HEK293T (cell line): ENCODE measurements around the gene PLXND1.

Experiments used
- CTCF ChIA-PET: fragments of 350-600 bp; formaldehyde crosslinking; extraction: SDS; loops from one replicate; lab custom pipeline; 2021; ENCODE audit warnings: antibody characterized with exemption, inconsistent platforms; lab: Yijun Ruan, JAX
- POLR2A ChIA-PET: fragments of 350-600 bp; formaldehyde crosslinking; extraction: SDS; loops from one replicate; lab custom pipeline; 2020; ENCODE audit warnings: antibody characterized with exemption, inconsistent platforms; lab: Yijun Ruan, JAX
- DNase-seq: peaks from one replicate; pipeline ENCODE4 v3.0.0; 2012; ENCODE audit warnings: mixed read lengths; ENCODE audit errors: extremely low spot score
- ARNT ChIP-seq: fragments of 450-650 bp; IDR thresholded peaks from 2 replicates; pipeline ENCODE4 v1.6.1; 2017; ENCODE audit warnings: mild to moderate bottlenecking
- BHLHE40 ChIP-seq: fragments of 450-650 bp; IDR thresholded peaks from 2 replicates; pipeline ENCODE4 v1.6.1; 2016; ENCODE audit warnings: mild to moderate bottlenecking, moderate library complexity, borderline replicate concordance
- CTBP1 ChIP-seq: fragments of 450-650 bp; IDR thresholded peaks from 2 replicates; pipeline ENCODE4 v1.6.1; 2016; ENCODE audit warnings: borderline replicate concordance
- ELF4 ChIP-seq: fragments of 450-650 bp; IDR thresholded peaks from 2 replicates; pipeline ENCODE4 v1.6.1; 2017; ENCODE audit warnings: antibody characterized with exemption
- FOXA1 ChIP-seq: fragments of 450-650 bp; IDR thresholded peaks from 2 replicates; pipeline ENCODE4 v1.6.1; 2016; ENCODE audit warnings: mild to moderate bottlenecking
- FOXK2 ChIP-seq: fragments of 450-650 bp; IDR thresholded peaks from 2 replicates; pipeline ENCODE4 v1.6.1; 2016; ENCODE audit warnings: mild to moderate bottlenecking
- FOXM1 ChIP-seq: fragments of 450-650 bp; IDR thresholded peaks from 2 replicates; pipeline ENCODE4 v1.6.1; 2017; ENCODE audit warnings: mild to moderate bottlenecking, borderline replicate concordance
- HDGF ChIP-seq: fragments of 450-650 bp; IDR thresholded peaks from 2 replicates; pipeline ENCODE4 v1.6.1; 2017; ENCODE audit warnings: antibody characterized with exemption, borderline replicate concordance
- L3MBTL2 ChIP-seq: fragments of 450-650 bp; conservative IDR thresholded peaks from 2 replicates; pipeline ENCODE4 v1.6.1; 2016; ENCODE audit warnings: mild to moderate bottlenecking
- LEF1 ChIP-seq: fragments of 450-650 bp; IDR thresholded peaks from 2 replicates; pipeline ENCODE4 v1.6.1; 2017; ENCODE audit warnings: mild to moderate bottlenecking, borderline replicate concordance
- NFRKB ChIP-seq: fragments of 450-650 bp; IDR thresholded peaks from 2 replicates; pipeline ENCODE4 v1.6.1; 2016; ENCODE audit warnings: mild to moderate bottlenecking, moderate library complexity
- SP1 ChIP-seq: fragments of 450-650 bp; IDR thresholded peaks from 2 replicates; pipeline ENCODE4 v1.6.1; 2017
- SUZ12 ChIP-seq: fragments of 450-650 bp; IDR thresholded peaks from 2 replicates; pipeline ENCODE4 v1.6.1; 2016; ENCODE audit warnings: mild to moderate bottlenecking
- TARDBP ChIP-seq: fragments of 450-650 bp; IDR thresholded peaks from 2 replicates; pipeline ENCODE4 v1.6.1; 2016
- ZNF384 ChIP-seq: fragments of 450-650 bp; IDR thresholded peaks from 2 replicates; pipeline ENCODE4 v1.6.1; 2016
- TF ChIP-seq, protein P1 (sequence below): fragments of 450-650 bp; IDR thresholded peaks from 2 replicates; pipeline ENCODE4 v1.6.1; 2016

The PLXND1 gene

DNA sequence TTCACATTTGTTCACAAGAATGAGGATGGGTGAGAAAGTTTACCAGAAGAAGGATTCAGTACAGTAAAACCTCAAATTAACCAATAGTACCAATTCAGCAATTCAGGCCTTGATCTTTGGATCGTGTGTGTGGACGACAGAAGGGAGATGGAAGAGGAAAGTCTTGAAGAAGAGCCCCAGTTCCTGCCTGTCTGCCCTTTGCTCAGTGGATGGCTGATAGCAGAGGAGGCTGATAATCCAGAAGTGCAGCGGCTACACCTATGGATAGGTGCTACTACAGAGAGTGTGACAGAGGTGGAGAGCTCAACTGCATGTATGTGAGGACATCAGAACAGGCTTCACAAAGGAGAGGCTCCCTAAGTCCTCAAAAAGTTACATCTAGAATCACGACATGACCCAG lies 29.2 kb upstream of the PLXND1 start:
- ChIA-PET POLR2A (no interaction called here), CTCF (no interaction called here)
- no peak for DNase-seq
- TF ChIP-seq HDGF = no peak
- TF ChIP-seq FOXA1 = no peak
- no peak for TF ChIP-seq SP1
- TF ChIP-seq TARDBP = no peak
- TF ChIP-seq NFRKB = no peak
- no peak for TF ChIP-seq LEF1
- TF ChIP-seq CTBP1 = no peak
- TF ChIP-seq, protein P1, sequence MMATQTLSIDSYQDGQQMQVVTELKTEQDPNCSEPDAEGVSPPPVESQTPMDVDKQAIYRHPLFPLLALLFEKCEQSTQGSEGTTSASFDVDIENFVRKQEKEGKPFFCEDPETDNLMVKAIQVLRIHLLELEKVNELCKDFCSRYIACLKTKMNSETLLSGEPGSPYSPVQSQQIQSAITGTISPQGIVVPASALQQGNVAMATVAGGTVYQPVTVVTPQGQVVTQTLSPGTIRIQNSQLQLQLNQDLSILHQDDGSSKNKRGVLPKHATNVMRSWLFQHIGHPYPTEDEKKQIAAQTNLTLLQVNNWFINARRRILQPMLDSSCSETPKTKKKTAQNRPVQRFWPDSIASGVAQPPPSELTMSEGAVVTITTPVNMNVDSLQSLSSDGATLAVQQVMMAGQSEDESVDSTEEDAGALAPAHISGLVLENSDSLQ = no peak
- no peak for TF ChIP-seq ARNT
- TF ChIP-seq ELF4 = no peak
- no peak for TF ChIP-seq BHLHE40
- TF ChIP-seq ZNF384 = no peak
- no peak for TF ChIP-seq L3MBTL2

GRCh38 chr3:129633751-129634481 lies 27.4 kb upstream of the PLXND1 start:
- TF ChIP-seq BHLHE40 (no peak), FOXK2 (no peak), ARNT (no peak), ELF4 (no peak), SP1 (no peak), ZNF384 (no peak), HDGF (no peak)
- TF ChIP-seq, protein P1 = no peak
- ChIA-PET POLR2A (no interaction called here), CTCF (no interaction called here)
- DNase-seq = no peak

GRCh38 chr3:129632977-129633376 lies 26.5 kb upstream of the PLXND1 start:
- DNase-seq = no peak
- TF ChIP-seq HDGF (no peak), ZNF384 (no peak), ELF4 (no peak), FOXM1 (no peak), NFRKB (no peak), ARNT (no peak), L3MBTL2 (no peak), LEF1 (no peak), FOXK2 (no peak), CTBP1 (no peak), BHLHE40 (no peak)
- TF ChIP-seq, protein P1 = no peak
- ChIA-PET POLR2A (no interaction called here), CTCF (no interaction called here)

GRCh38 chr3:129632556-129632955 lies 26.1 kb upstream of the PLXND1 start:
- DNase-seq = no peak
- POLR2A ChIA-PET = no interaction called here
- TF ChIP-seq SP1 = no peak
- TF ChIP-seq L3MBTL2 = no peak
- TF ChIP-seq TARDBP = no peak
- no peak for TF ChIP-seq HDGF
- TF ChIP-seq FOXA1 = no peak
- TF ChIP-seq LEF1 = no peak
- no peak for TF ChIP-seq BHLHE40
- TF ChIP-seq ARNT = no peak
- TF ChIP-seq ZNF384 = no peak
- TF ChIP-seq NFRKB = no peak
- CTCF ChIA-PET = no interaction called here

DNA sequence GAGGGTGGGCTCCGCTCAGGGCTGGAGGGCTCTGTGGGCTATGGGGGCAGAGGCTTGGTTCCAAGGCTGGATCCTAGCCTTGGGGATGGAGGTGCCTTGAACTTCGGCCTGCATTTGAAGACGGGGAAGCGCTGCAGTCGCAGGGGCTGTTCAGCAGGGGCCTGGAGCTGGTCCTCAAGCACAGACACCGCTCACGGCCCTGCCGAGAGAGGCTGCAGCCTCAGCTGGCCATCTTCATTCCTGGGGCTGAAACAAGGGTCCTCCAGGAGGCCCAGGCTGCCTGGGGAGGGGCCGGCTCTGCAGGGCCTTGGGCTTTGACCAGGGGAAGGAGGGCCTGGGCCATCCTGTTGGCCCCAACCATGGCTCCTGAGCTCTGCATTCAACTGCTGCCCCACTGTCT lies 25.6 kb upstream of the PLXND1 start:
- no peak for TF ChIP-seq FOXM1
- TF ChIP-seq SUZ12 = no peak
- TF ChIP-seq FOXA1 = no peak
- TF ChIP-seq TARDBP = no peak
- no peak for TF ChIP-seq HDGF
- no peak for TF ChIP-seq FOXK2
- TF ChIP-seq LEF1 = no peak
- TF ChIP-seq L3MBTL2 = no peak
- no peak for TF ChIP-seq SP1
- TF ChIP-seq CTBP1 = no peak
- TF ChIP-seq BHLHE40 = no peak
- no peak for TF ChIP-seq NFRKB
- TF ChIP-seq ARNT = no peak
- TF ChIP-seq, protein P1 = no peak
- no peak for TF ChIP-seq ZNF384
- DNase-seq = no peak
- CTCF ChIA-PET = no interaction called here
- POLR2A ChIA-PET = no interaction called here

- no peak for DNase-seq
- ChIA-PET POLR2A (no interaction called here), CTCF (no interaction called here)
- TF ChIP-seq FOXA1 (no peak), FOXM1 (no peak), ZNF384 (no peak), ELF4 (no peak), HDGF (no peak), FOXK2 (no peak), L3MBTL2 (no peak), SUZ12 (no peak), SP1 (no peak), BHLHE40 (no peak), CTBP1 (no peak), NFRKB (no peak), LEF1 (no peak), ARNT (no peak), TARDBP (no peak)
- TF ChIP-seq, protein P1 = no peak
These were observed 22.5 kb upstream of the PLXND1 start for GRCh38 chr3:129629011-129629410.
